ENCODE results near the gene FAIM2. TPM values are rescaled to one million over a fixed set of nuclear protein-coding genes. Genes with fewer than 3 reads are reported as not detected.

The FAIM2 gene
- total and polyA plus RNA-seq, 2 experiments from 2014 or later: 5.0 to 14.0 TPM

DNA sequence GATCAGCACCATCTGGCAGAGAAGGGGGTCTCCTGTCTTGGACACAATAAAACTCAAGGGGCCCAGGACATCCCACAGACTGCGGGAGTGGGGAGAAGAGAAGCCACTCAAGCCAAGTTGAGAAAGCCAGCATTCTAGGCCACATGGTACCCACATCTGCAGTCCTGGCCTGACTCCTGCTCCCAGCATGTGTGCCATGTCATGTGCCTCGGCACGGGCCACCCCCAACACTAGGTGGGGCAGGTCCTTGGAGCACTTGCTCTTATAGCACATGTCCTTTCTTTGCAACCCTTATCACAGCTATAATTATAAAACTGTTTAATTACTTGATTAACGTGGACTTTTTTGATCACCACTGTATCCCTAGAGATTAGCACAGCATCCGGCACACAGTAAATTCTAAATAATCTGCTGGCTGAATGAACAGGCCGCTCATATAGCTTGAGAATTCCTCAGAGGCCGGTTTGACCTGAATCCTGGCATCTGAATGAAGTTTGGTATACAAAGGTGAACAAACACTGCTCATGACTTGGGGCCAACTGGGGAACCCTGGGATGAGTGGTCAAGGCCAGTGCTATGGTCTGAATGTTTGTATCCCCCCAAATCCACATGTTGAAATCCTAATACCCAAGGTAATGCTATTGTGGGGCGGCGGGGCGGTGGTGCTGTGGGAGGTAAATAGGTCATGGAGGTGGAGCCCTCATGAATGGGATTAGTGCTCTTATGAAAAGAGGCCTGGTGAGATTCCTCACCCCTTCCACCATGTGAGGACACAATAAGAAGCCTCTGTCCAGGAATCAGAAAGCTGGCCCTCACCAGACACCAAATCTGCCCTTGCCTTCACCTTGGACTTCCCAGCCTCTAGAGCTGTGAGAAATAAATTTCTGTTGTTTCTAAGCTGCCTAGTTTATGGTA lies 82.1 kb downstream of the FAIM2 start:
- peaks cover 50% of the 10 kb centered on the region for H4K20me1 ChIP-seq (ENCODE audit: insufficient read depth, poor library complexity, severe bottlenecking)

DNA sequence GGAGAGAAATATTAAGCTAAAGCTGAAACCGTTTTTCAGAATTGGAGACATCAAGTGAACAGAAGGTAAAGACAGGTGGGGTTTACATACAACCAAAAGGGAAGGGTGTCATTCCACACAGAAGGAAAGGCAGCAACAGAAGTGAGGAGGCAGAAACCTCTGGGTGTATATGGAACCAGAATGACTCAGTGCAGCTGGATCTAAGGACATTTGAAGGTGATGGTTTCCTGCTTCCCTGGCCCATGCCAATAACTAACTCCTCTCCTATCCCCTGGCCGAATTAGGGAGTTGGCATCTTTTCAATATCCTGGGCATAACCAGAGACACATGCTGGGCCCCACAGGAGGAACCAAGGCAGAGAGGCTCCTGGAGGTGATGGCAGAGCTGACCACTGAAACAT lies 83.9 kb downstream of the FAIM2 start:
- no peak for DNase-seq (ENCODE audit: low spot score)
- Histone ChIP-seq H3K36me3 (replicated peaks; ENCODE audit: insufficient read depth, low read depth) (no peaks in the 10 kb centered on the region), H4K20me1 (ENCODE audit: insufficient read depth, poor library complexity, severe bottlenecking) (peaks cover 37% of the 10 kb centered on the region), H3K4me2 (no peak overlapping the region), H3K9me2 (replicated peaks; ENCODE audit: insufficient read depth) (no peaks in the 10 kb centered on the region), H3K27me3 (no peaks in the 10 kb centered on the region), H3K9me3 (ENCODE audit: low read depth) (no peaks in the 10 kb centered on the region), H3K79me2 (peaks cover 58% of the 10 kb centered on the region), H2AFZ (no peak overlapping the region), H3K4me3 (no peak overlapping the region), H3K27ac (no peak overlapping the region), H3K4me1 (ENCODE audit: insufficient read depth) (no peaks in the 10 kb centered on the region)
- TF ChIP-seq, protein P1, sequence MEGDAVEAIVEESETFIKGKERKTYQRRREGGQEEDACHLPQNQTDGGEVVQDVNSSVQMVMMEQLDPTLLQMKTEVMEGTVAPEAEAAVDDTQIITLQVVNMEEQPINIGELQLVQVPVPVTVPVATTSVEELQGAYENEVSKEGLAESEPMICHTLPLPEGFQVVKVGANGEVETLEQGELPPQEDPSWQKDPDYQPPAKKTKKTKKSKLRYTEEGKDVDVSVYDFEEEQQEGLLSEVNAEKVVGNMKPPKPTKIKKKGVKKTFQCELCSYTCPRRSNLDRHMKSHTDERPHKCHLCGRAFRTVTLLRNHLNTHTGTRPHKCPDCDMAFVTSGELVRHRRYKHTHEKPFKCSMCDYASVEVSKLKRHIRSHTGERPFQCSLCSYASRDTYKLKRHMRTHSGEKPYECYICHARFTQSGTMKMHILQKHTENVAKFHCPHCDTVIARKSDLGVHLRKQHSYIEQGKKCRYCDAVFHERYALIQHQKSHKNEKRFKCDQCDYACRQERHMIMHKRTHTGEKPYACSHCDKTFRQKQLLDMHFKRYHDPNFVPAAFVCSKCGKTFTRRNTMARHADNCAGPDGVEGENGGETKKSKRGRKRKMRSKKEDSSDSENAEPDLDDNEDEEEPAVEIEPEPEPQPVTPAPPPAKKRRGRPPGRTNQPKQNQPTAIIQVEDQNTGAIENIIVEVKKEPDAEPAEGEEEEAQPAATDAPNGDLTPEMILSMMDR (IDR thresholded peaks at IDR 0.05; ENCODE audit: poor library complexity): no peak
- no peak for TF ChIP-seq EZH2phosphoT487 (IDR thresholded peaks at IDR 0.05; ENCODE audit: low read depth, severe bottlenecking, unreplicated experiment)
- no peak for TF ChIP-seq EZH2 (IDR thresholded peaks at IDR 0.05; ENCODE audit: borderline replicate concordance)
- 82% methylated on average over 2 of the region's 2 CpGs for WGBS (ENCODE audit: low lambda C conversion rate, missing lambda C conversion rate)

More for the DNA sequence above, 82.1 kb downstream of the FAIM2 start:
- H2AFZ ChIP-seq: no peak overlapping the region
- no peak overlapping the region for H3K4me3 ChIP-seq
- no peak overlapping the region for H3K4me2 ChIP-seq
- TF ChIP-seq EZH2 (IDR thresholded peaks at IDR 0.05; ENCODE audit: borderline replicate concordance) (no peak), EZH2phosphoT487 (IDR thresholded peaks at IDR 0.05; ENCODE audit: low read depth, severe bottlenecking, unreplicated experiment) (no peak)
- TF ChIP-seq, protein P1 (IDR thresholded peaks at IDR 0.05; ENCODE audit: poor library complexity): no peak
- H3K9me2 ChIP-seq (replicated peaks; ENCODE audit: insufficient read depth): no peaks in the 10 kb centered on the region
- no peak overlapping the region for H3K27ac ChIP-seq
- no peaks in the 10 kb centered on the region for H3K9me3 ChIP-seq (ENCODE audit: low read depth)
- H3K36me3 ChIP-seq (replicated peaks; ENCODE audit: insufficient read depth, low read depth): no peaks in the 10 kb centered on the region
- H3K4me1 ChIP-seq (ENCODE audit: insufficient read depth): peaks cover 10% of the 10 kb centered on the region
- no peaks in the 10 kb centered on the region for H3K27me3 ChIP-seq
- 90% methylated on average over 10 of the region's 10 CpGs for WGBS (ENCODE audit: low lambda C conversion rate, missing lambda C conversion rate)
- peaks cover 62% of the 10 kb centered on the region for H3K79me2 ChIP-seq
- DNase-seq (ENCODE audit: low spot score): no peak

DNA sequence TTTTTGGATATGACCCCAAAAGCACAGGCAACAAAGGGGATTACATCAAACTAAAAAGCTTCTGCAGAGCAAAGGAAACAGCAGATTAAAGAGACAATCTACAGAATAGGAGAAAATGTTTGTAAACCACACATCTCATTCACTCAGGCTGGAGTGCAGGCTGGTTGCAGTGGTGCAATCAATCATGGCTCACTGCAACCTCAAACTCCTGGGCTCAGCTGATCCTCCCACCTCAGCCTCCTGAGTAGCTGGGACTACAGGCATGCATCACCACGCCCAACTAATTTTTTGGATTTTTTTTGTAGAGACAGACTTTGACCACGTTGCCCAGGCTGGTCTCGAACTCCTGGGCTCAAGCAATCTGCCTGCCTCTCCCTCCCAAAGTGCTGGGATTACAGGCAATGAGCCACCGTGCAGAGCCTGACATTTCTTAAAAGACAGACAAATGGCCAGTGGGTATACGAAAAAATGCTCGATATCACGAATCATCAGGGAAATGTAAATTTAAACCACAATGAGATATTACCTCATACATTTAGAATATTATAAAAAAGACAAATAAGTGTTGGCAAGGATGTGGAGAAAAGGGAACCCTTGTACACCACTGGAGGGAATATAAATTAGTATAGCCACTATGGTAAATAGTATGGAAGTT lies 85.3 kb downstream of the FAIM2 start:
- peaks cover 58% of the 10 kb centered on the region for H3K79me2 ChIP-seq
- no peak for DNase-seq (ENCODE audit: low spot score)
- TF ChIP-seq EZH2 (IDR thresholded peaks at IDR 0.05; ENCODE audit: borderline replicate concordance) (no peak), EZH2phosphoT487 (IDR thresholded peaks at IDR 0.05; ENCODE audit: low read depth, severe bottlenecking, unreplicated experiment) (no peak)
- TF ChIP-seq, protein P1 (IDR thresholded peaks at IDR 0.05; ENCODE audit: poor library complexity): no peak
- peaks cover 30% of the 10 kb centered on the region for H4K20me1 ChIP-seq (ENCODE audit: insufficient read depth, poor library complexity, severe bottlenecking)
- no peaks in the 10 kb centered on the region for H3K27me3 ChIP-seq
- no peaks in the 10 kb centered on the region for H3K9me2 ChIP-seq (replicated peaks; ENCODE audit: insufficient read depth)
- H3K4me3 ChIP-seq: no peak overlapping the region
- H2AFZ ChIP-seq: no peak overlapping the region
- 90% methylated on average over 7 of the region's 7 CpGs for WGBS (ENCODE audit: low lambda C conversion rate, missing lambda C conversion rate)
- H3K4me2 ChIP-seq: no peak overlapping the region
- no peak overlapping the region for H3K27ac ChIP-seq
- H3K4me1 ChIP-seq (ENCODE audit: insufficient read depth): no peaks in the 10 kb centered on the region
- no peaks in the 10 kb centered on the region for H3K36me3 ChIP-seq (replicated peaks; ENCODE audit: insufficient read depth, low read depth)
- H3K9me3 ChIP-seq (ENCODE audit: low read depth): no peaks in the 10 kb centered on the region

Other genes with a start within 250 kb of the FAIM2 start
- gene FMNL3, start 196.5 kb downstream of the FAIM2 start, total RNA-seq: 8.3 TPM in 2 replicates
- 3.6 and 5.8 TPM in 2 replicates for gene FMNL3, start 196.5 kb downstream of the FAIM2 start, polyA plus RNA-seq
- gene TMBIM6, start 162.3 kb downstream of the FAIM2 start, total RNA-seq: 534 and 591 TPM in 2 replicates
- gene TMBIM6, start 162.3 kb downstream of the FAIM2 start, polyA plus RNA-seq: 743 and 805 TPM in 2 replicates
- 13.1 and 14.5 TPM in 2 replicates for gene NCKAP5L, start 75.5 kb downstream of the FAIM2 start, total RNA-seq
- 26.7 and 32.0 TPM in 2 replicates for gene NCKAP5L, start 75.5 kb downstream of the FAIM2 start, polyA plus RNA-seq
- 4.5 and 5.6 TPM in 2 replicates for gene BCDIN3D, start 60.8 kb downstream of the FAIM2 start, total RNA-seq
- 3.5 and 5.0 TPM in 2 replicates for gene BCDIN3D, start 60.8 kb downstream of the FAIM2 start, polyA plus RNA-seq
- 0.08 and 1.4 TPM in 2 replicates for gene AQP2, start 46.8 kb upstream of the FAIM2 start, total RNA-seq
- gene AQP2, start 46.8 kb upstream of the FAIM2 start, polyA plus RNA-seq: 0.71 and 1.8 TPM in 2 replicates
- gene AQP5, start 58.0 kb upstream of the FAIM2 start, total RNA-seq: 1.2 and 1.3 TPM in 2 replicates
- gene AQP5, start 58.0 kb upstream of the FAIM2 start, polyA plus RNA-seq: 0.50 and 1.2 TPM in 2 replicates
- not detected in 2 replicates for gene AQP6, start 69.0 kb upstream of the FAIM2 start, total RNA-seq
- 0.23 TPM in 1 of 2 replicates, not detected in the other for gene AQP6, start 69.0 kb upstream of the FAIM2 start, polyA plus RNA-seq
- gene RACGAP1, start 121.6 kb upstream of the FAIM2 start, total RNA-seq: 22.1 and 22.2 TPM in 2 replicates
- gene RACGAP1, start 121.6 kb upstream of the FAIM2 start, polyA plus RNA-seq: 12.6 and 17.3 TPM in 2 replicates
- 2.4 and 3.1 TPM in 2 replicates for gene ASIC1, start 153.7 kb upstream of the FAIM2 start, total RNA-seq
- gene ASIC1, start 153.7 kb upstream of the FAIM2 start, polyA plus RNA-seq: 4.6 and 6.7 TPM in 2 replicates
- gene SMARCD1, start 181.4 kb upstream of the FAIM2 start, total RNA-seq: 33.4 and 44.0 TPM in 2 replicates
- gene SMARCD1, start 181.4 kb upstream of the FAIM2 start, polyA plus RNA-seq: 26.1 and 27.9 TPM in 2 replicates
- 46.8 and 64.1 TPM in 2 replicates for gene GPD1, start 200.1 kb upstream of the FAIM2 start, total RNA-seq
- 20.4 and 30.6 TPM in 2 replicates for gene GPD1, start 200.1 kb upstream of the FAIM2 start, polyA plus RNA-seq
- 61.5 and 73.5 TPM in 2 replicates for gene COX14, start 208.3 kb upstream of the FAIM2 start, total RNA-seq
- gene COX14, start 208.3 kb upstream of the FAIM2 start, polyA plus RNA-seq: 150 and 186 TPM in 2 replicates

Measured in hepatocyte (in vitro differentiated cells).